ENCODE results near the gene ARHGAP27.
"Not testable (repeated sequence)": the region's sequence is repeated elsewhere in the genome, so short reads cannot be mapped to it uniquely, and the experiment has no call there.

Gene ARHGAP27

GRCh38 chr17:45432405-45433158, at the start of gene ARHGAP27:
TSS of gene ARHGAP27 (minus strand) at chr17:45432870. CDS start at chr17:45430279, 2,591 bp downstream.
- DNase-seq (ENCODE audit: low read depth in 2 of 3, low spot score in 2 of 3): no peak

DNA sequence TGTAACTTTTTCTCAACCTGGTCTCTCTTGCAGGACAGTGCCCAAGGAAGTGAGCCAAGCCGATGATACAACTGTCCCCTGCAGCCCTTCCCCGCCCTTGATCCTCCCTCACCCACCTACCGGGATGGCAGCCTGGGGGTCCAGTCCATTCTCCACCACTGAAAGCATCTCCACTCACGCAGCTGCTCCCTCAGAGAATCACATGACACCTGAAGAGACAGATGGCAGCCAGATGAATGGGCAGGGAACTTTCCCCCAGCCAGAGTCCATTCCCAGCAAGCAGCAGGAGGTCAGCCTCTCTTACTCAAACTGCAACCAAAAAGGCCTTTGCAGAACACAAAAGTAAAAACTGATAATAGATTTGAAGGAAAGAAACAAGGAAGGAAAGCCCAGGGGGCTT, 49.6 kb upstream of the ARHGAP27 start:
- DNase-seq (ENCODE audit: low read depth in 2 of 3, low spot score in 2 of 3): not testable (repeated sequence)

GRCh38 chr17:45475436-45475835, 42.8 kb upstream of the ARHGAP27 start:
- not testable (repeated sequence) for DNase-seq (ENCODE audit: low read depth in 2 of 3, low spot score in 2 of 3)

DNA sequence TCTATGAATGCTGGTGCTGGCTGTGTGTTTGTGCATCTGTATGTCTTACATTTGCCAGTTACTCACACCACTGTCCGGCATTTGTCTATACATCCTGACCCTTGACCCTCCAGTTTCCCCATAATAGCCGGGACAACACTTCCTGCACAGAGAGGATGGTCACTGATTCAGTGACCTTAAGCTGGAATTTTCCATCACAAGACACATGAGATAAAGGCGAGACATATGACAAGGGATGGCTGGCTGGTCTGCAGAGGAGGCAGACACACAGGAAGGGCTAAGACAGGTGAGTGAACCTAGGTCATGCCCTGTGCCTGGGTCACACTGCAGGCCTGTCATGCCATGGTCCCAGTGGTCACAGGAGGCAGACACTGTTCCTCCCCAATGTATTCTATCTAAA, 39.6 kb upstream of the ARHGAP27 start:
- DNase-seq (ENCODE audit: low read depth in 2 of 3, low spot score in 2 of 3): not testable (repeated sequence)

- not testable (repeated sequence) for DNase-seq (ENCODE audit: low read depth in 2 of 3, low spot score in 2 of 3)
Observed at GRCh38 chr17:45469204-45469563, 36.5 kb upstream of the ARHGAP27 start.

DNA sequence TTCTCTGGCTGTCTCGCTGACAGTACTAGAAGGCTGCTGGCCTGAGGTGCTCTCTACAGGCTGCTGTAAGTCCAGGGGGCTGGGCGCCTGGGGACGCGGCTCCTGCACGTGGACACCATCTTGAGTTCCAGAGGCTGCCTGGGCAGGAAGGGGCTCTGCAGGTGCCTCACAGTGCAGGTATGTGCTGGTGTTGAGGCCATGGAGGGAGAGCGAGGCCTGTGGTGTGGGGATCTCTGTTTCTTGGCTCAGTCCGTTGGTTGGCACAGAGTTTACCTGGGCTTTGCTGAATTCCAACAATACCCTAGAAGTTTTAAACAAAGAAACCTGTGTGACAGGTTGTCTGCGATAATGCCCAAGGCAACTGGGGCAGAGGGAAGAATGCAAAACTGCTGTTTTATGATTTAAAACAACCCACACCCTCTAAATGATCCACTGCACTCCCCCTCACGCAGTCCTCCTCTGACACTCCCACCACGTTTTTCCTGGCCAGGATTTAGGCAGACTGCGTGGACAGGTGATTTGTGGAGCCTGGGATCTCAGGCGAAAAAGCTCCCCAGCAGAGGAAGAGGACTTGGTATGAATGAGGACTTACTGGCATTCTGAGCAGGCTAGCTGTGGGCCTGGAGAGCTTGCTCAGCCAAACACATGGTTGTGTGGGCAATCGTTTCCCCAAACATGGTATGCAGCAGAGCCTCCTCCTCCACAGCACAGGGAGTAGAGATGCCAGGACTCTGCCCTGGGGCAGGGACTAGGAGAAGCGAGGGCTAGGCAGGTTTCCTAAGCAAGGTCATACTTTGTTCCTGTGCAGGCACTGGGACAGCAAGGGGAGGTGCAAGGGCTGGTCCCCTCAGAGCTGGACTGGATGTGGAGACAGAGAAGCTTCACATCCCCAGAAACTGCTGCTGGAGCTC, 35.9 kb upstream of the ARHGAP27 start:
- not testable (repeated sequence) for DNase-seq (ENCODE audit: low read depth in 2 of 3, low spot score in 2 of 3)

- peak in 1 of 3 experiments; percentile 14 for DNase-seq (ENCODE audit: low read depth in 2 of 3, low spot score in 2 of 3)
Observed at GRCh38 chr17:45461524-45462327, 29.1 kb upstream of the ARHGAP27 start.

DNA sequence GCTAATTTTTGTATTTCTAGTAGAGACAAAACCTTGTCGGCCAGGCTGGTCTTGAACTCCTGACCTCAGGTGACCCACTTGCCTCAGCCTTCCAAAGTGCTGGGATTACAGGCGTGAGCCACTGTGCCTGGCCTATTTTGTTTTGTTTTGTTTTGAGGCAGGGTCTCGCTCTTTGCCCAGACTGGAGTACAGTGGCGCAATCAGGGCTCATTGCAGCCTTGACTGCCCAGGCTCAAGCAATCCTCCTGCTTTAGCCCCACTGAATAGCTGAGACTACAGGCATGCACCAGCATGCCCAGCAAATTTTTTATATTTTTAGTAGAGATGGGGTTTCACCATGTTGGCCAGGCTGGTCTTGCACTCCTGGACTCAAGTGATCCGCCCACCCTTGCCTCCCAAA, 27.8 kb upstream of the ARHGAP27 start:
- not testable (repeated sequence) for DNase-seq (ENCODE audit: low read depth in 2 of 3, low spot score in 2 of 3)

- DNase-seq (ENCODE audit: low read depth in 2 of 3, low spot score in 2 of 3): not testable (repeated sequence)
Observed at GRCh38 chr17:45454341-45454740, 21.7 kb upstream of the ARHGAP27 start.

GRCh38 chr17:45453731-45454130, 21.1 kb upstream of the ARHGAP27 start:
- not testable (repeated sequence) for DNase-seq (ENCODE audit: low read depth in 2 of 3, low spot score in 2 of 3)

GRCh38 chr17:45453225-45453534, 20.5 kb upstream of the ARHGAP27 start:
- DNase-seq (ENCODE audit: low read depth in 2 of 3, low spot score in 2 of 3): not testable (repeated sequence)

DNA sequence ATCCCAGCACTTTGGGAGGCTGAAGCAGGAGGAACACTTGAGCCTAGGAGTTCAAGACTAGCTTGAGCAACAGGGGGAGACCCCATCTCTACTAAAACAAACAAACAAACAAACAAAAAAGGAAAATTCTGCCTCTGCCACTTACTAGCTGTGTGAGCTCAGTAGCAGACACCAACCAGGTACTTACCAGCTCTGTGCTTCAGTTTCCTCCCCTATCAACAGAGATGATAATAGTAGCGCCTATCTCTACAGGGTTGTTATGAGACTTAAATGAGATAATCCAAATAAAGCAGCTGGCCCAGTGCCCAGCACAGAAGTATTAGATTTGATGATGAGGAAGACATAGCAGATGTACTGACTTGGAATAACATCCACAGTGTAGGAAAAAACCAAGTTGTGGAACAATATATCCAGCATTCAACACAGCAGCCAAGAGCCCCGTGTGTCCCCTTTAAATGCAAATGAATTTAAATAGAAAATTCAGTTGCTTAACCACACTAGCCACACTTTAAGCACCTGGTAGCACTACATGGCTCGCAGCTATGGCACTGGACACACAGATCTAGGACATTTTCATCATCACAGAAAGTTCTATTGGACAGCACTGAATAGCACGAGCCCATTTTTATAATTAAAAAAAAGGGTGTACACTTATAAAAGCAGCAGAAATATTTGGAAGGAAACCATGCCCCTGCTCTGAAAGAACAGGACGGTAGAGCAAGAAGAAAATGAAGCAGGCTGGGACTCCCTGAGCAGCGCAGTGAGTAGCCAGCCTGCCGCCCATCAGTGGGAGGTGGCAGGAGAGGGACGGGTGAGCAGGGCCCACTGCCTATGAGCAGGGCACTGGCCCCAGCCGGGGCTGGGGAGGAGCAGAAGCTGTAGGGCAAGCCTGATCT, 19.9 kb upstream of the ARHGAP27 start:
- not testable (repeated sequence) for DNase-seq (ENCODE audit: low read depth in 2 of 3, low spot score in 2 of 3)

DNA sequence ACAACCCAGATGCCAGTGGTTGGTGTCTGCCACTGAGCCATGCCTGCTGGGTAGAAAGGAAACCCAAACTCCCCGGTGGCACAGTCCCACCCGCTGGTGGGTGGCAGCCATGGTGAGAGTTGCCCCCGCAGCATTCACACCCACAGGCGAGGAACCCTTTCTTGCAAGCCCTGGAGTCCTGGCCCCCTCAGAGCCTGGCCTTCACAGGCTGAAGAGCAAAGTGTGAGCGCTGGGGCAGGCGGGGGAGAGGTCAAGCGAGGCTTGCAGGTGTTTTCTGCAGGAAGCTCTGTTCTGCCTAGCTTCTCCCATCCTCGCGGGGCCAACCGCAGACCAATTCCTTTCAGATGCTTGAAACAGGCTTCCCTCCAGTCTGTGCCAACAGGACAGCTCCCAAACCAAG, 19.0 kb upstream of the ARHGAP27 start:
- DNase-seq (ENCODE audit: low read depth in 2 of 3, low spot score in 2 of 3): not testable (repeated sequence)

- no peak for DNase-seq (ENCODE audit: low read depth in 2 of 3, low spot score in 2 of 3)
Observed at GRCh38 chr17:45451131-45451530, 18.5 kb upstream of the ARHGAP27 start.

DNA sequence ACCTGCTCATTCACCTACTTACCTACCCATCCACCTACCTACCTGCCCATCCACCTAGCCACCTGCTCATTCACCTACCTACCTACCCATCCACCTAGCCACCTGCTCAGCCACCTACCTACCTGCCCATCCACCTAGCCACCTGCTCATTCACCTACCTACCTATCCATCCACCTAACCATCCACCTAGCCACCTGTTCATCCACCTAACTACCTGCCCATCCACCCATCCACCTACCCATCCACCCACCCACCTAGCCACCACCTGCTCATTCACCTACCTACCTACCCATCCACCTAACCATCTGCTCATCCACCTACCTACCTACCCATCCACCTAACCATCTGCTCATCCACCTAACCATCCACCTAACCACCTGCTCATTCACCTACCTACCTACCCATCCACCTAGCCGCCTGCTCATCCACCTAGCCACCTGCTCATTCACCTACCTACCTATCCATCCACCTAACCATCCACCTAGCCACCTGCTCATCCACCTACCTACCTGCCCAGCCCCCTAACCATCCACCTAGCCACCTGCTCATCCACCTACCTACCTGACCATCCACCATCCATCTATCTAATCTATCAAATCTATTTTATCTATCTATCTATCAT, 17.1 kb upstream of the ARHGAP27 start:
- not testable (repeated sequence) for DNase-seq (ENCODE audit: low read depth in 2 of 3, low spot score in 2 of 3)

DNA sequence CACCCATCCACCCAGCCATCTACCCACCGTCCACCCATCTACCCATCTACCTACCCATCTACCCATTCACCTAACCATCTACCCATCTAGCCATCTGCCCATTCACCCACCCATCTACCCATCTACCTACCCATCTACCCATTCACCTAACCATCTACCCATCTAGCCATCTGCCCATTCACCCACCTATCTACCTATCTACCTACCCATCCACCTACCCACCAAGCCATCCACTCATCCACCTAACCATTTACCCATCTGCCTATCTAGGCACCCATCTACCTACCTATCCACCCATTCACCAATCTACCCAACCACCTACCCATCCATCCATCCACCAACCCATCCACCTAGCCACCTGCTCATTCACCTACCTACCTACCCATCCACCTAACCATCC, 16.6 kb upstream of the ARHGAP27 start:
- DNase-seq (ENCODE audit: low read depth in 2 of 3, low spot score in 2 of 3): not testable (repeated sequence)

DNA sequence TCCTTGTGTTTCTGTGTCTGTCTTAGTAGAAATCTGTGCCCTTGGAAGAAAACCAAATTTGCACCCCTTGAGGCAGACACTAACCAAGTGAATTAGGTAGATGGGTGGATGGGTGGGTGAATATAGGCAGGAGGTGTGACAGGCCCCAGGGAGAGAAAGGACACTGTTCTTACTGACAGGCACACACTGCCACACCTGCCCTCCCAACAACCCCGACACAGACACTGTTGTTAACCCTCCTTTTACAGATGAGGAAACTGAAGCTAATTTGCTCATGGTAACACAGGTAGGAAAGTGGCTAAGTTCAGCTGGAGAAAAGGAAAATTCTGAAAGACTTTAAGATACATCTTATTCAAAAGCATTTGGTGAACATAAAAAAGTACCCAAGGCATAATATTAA, 15.8 kb upstream of the ARHGAP27 start:
- DNase-seq (ENCODE audit: low read depth in 2 of 3, low spot score in 2 of 3): not testable (repeated sequence)

DNA sequence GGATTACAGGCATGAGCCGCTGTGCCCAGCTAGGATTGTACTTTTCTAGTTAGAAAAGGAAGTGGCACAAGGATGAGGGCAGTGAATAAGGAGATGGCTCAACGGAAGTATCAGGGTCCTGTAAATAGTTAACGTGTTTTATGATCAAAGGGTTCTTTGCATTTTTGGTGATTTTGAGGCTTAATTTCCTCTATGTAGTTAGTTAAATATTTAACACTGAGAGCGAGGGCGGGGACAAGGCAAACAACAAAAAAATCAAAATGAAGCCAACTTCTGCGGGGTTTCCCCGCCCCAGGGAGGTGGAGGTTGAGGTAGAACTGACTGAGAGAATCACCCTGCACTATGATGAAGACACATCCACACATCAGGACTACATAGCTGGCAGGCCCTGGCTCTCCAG, 15.4 kb upstream of the ARHGAP27 start:
- DNase-seq (ENCODE audit: low read depth in 2 of 3, low spot score in 2 of 3): not testable (repeated sequence)

DNA sequence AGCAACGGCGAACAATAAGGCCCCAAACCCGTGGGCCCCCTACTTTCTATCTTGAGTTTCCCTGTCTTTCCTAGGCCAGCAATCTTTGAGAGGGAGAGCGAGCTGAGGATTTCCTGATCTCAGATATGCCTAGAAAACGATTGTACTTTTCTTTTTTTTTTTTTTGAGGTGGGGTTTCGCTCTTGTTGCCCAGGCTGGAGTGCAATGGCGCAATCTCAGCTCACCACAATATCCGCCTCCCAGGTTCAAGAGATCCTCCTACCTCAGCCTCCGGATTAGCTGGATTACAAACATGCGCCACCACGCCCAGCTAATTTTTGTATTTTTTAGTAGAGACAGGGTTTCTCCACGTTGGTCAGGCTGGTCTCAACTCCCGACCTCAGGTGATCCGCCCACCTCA, 15.0 kb upstream of the ARHGAP27 start:
- DNase-seq (ENCODE audit: low read depth in 2 of 3, low spot score in 2 of 3): not testable (repeated sequence)

All from activated CD8-positive, alpha-beta memory T cell treated with anti-CD3 and anti-CD28 coated beads for 48 hours (primary cell).